ENCODE results near the gene AIRE. TPM values are rescaled to one million over a fixed set of nuclear protein-coding genes. Genes with fewer than 3 reads are reported as not detected.

AIRE gene
- total RNA-seq, 1 donor from 2014 or later: not detected

- DNase-seq (ENCODE audit: low read depth): no peak
- no peak for TF ChIP-seq CTCF (conservative IDR thresholded peaks at IDR 0.05; ENCODE audit: low read depth, low read length)
- no peak overlapping the region for H3K4me3 ChIP-seq (ENCODE audit: low read depth, low read length)
Observed at GRCh38 chr21:44291078-44291935, 5.6 kb downstream of the AIRE start.

GRCh38 chr21:44291936-44292811 lies 6.5 kb downstream of the AIRE start:
- no peak for DNase-seq (ENCODE audit: low read depth)
- no peak for TF ChIP-seq CTCF (conservative IDR thresholded peaks at IDR 0.05; ENCODE audit: low read depth, low read length)
- H3K4me3 ChIP-seq (ENCODE audit: low read depth, low read length): no peak overlapping the region

GRCh38 chr21:44292812-44293195 lies 7.1 kb downstream of the AIRE start:
- DNase-seq (ENCODE audit: low read depth): no peak
- no peak for TF ChIP-seq CTCF (conservative IDR thresholded peaks at IDR 0.05; ENCODE audit: low read depth, low read length)
- no peak overlapping the region for H3K4me3 ChIP-seq (ENCODE audit: low read depth, low read length)

GRCh38 chr21:44293551-44294231 lies 8.0 kb downstream of the AIRE start:
- no peak overlapping the region for H3K4me3 ChIP-seq (ENCODE audit: low read depth, low read length)
- TF ChIP-seq CTCF (conservative IDR thresholded peaks at IDR 0.05; ENCODE audit: low read depth, low read length): no peak
- no peak for DNase-seq (ENCODE audit: low read depth)

GRCh38 chr21:44294391-44295162 lies 8.9 kb downstream of the AIRE start:
- no peak for DNase-seq (ENCODE audit: low read depth)
- H3K4me3 ChIP-seq (ENCODE audit: low read depth, low read length): no peak overlapping the region
- no peak for TF ChIP-seq CTCF (conservative IDR thresholded peaks at IDR 0.05; ENCODE audit: low read depth, low read length)

- no peak for DNase-seq (ENCODE audit: low read depth)
- no peak for TF ChIP-seq CTCF (conservative IDR thresholded peaks at IDR 0.05; ENCODE audit: low read depth, low read length)
Observed at GRCh38 chr21:44295163-44295573, 9.5 kb downstream of the AIRE start.

More at GRCh38 chr21:44295163-44295573, 9.5 kb downstream of the AIRE start:
- no peak overlapping the region for H3K4me3 ChIP-seq (ENCODE audit: low read depth, low read length)

All from epithelial cell of proximal tubule (primary cell).